Measurements from ENCODE around the gene LIG3. TPM values are rescaled to one million over a fixed set of nuclear protein-coding genes. Genes with fewer than 3 reads are reported as not detected.
"Not testable (repeated sequence)": the region's sequence is repeated elsewhere in the genome, so short reads cannot be mapped to it uniquely, and the experiment has no call there.

The LIG3 gene
- total and polyA plus RNA-seq, 2 of the 4 experiments (the other 2 are of a cell fraction), result 36.4 to 41.9 TPM

- Histone ChIP-seq H4K91ac (ENCODE audit: insufficient read depth, low read depth, low read length) (no peak overlapping the region), H3K9me3 (ENCODE audit: control insufficient read depth, insufficient read depth, low read length) (no peaks in the 10 kb centered on the region), H2AFZ (replicated peaks; ENCODE audit: low read length, poor library complexity) (no peak overlapping the region), H3K4me2 (ENCODE audit: low read depth, low read length) (no peak overlapping the region), H3K27me3 (ENCODE audit: control insufficient read depth, insufficient read depth, low read length) (no peaks in the 10 kb centered on the region), H3K4ac (ENCODE audit: low read depth, low read length) (no peak overlapping the region), H2BK15ac (ENCODE audit: low read depth, low read length) (no peak overlapping the region), H3K79me1 (ENCODE audit: low read depth in 1 of 2, low read length in 2 of 2) (peaks cover 15 to 43% of the 10 kb centered on the region in 2 experiments), H4K5ac (ENCODE audit: low read depth, low read length) (no peak overlapping the region), H4K8ac (ENCODE audit: low read depth in 2 of 2, low read length in 2 of 2) (no peak overlapping the region), H3K9ac (ENCODE audit: low read depth, low read length) (no peak overlapping the region), H2BK120ac (ENCODE audit: low read depth, low read length) (no peak overlapping the region), H3K14ac (replicated peaks; ENCODE audit: low read depth, low read length) (no peak overlapping the region), H4K20me1 (ENCODE audit: insufficient read depth, low read length) (no peaks in the 10 kb centered on the region; the same call in 1 of the 2 replicates), H2BK5ac (ENCODE audit: low read depth, low read length, poor library complexity, severe bottlenecking) (no peak overlapping the region), H3K23ac (ENCODE audit: low read depth, low read length) (no peak overlapping the region), H3K36me3 (ENCODE audit: control insufficient read depth, insufficient read depth, low read length) (peaks cover 13% of the 10 kb centered on the region), H3K4me3 (ENCODE audit: insufficient read depth, low read depth, low read length) (no peak overlapping the region), H2AK9ac (replicated peaks; ENCODE audit: low read depth, low read length, poor library complexity) (no peak overlapping the region), H3K27ac (ENCODE audit: insufficient read depth, low read length) (no peak overlapping the region), H3K9me1 (ENCODE audit: insufficient read depth, low read length) (peaks cover 16% of the 10 kb centered on the region), H2BK20ac (ENCODE audit: low read depth, low read length) (no peak overlapping the region), H3K56ac (ENCODE audit: extremely low read depth, insufficient read depth, low read length) (no peak overlapping the region), H2AK5ac (ENCODE audit: low read depth, low read length) (no peak overlapping the region), H3K4me1 (ENCODE audit: control insufficient read depth, insufficient read depth, low read length) (peaks cover 4% of the 10 kb centered on the region; the same call in 1 of the 2 replicates), H3K18ac (ENCODE audit: low read depth, low read length) (no peak overlapping the region)
- TF ChIP-seq CTCF (conservative IDR thresholded peaks at IDR 0.05; ENCODE audit: low read depth, low read length) (no peak), MXI1 (IDR thresholded peaks at IDR 0.05; ENCODE audit: borderline replicate concordance, low read depth, low read length) (no peak), ELK1 (IDR thresholded peaks at IDR 0.05; ENCODE audit: borderline replicate concordance, low read depth, low read length) (no peak), CEBPB (IDR thresholded peaks at IDR 0.05; ENCODE audit: low read depth, low read length) (no peak), RAD21 (IDR thresholded peaks at IDR 0.05; ENCODE audit: low read length) (no peak)
- ChIA-PET POLR2A (ENCODE audit: unreplicated experiment) (no interaction called here), CTCF (interaction anchor here (0.9 kb wide), 1 partner anchor 9 kb away, joined by 3 read pairs; no protein-coding TSS in a partner anchor)
- in situ Hi-C loops (cut with MboI; ENCODE audit: low sequenced_read_pairs) (no loop called here), intact Hi-C loops (cut with micrococcal nuclease) (no loop called here), dilution Hi-C loops (cut with HindIII; ENCODE audit: low sequenced_read_pairs, unreplicated experiment) (no loop called here)
- DNase-seq, result no peak
- BruUV-seq (replicated peaks), result no TSS peak
- 100% methylated on average over 1 of the region's 1 CpG; no CpG with 5 or more reads in 1 of the 2 experiments for WGBS, 2 experiments (ENCODE audit: extremely low coverage in 2 of 2, insufficient read length in 1 of 2)
- no peak for ATAC-seq (ENCODE audit: low read depth)
These were observed 45.2 kb downstream of the LIG3 start for GRCh38 chr17:35025541-35025940.

GRCh38 chr17:35028097-35028496, 47.8 kb downstream of the LIG3 start:
- DNase-seq; H3K4me1 ChIP-seq (ENCODE audit: control insufficient read depth, insufficient read depth, low read length); H2AK9ac ChIP-seq (replicated peaks; ENCODE audit: low read depth, low read length, poor library complexity); H4K8ac ChIP-seq (ENCODE audit: low read depth in 2 of 2, low read length in 2 of 2); H3K56ac ChIP-seq (ENCODE audit: extremely low read depth, insufficient read depth, low read length); H3K4ac ChIP-seq (ENCODE audit: low read depth, low read length); H2BK20ac ChIP-seq (ENCODE audit: low read depth, low read length); H3K27ac ChIP-seq (ENCODE audit: insufficient read depth, low read length); intact Hi-C loops (cut with micrococcal nuclease); BruUV-seq (replicated peaks); in situ Hi-C loops (cut with MboI; ENCODE audit: low sequenced_read_pairs); CTCF ChIA-PET; H2BK15ac ChIP-seq (ENCODE audit: low read depth, low read length); H3K9ac ChIP-seq (ENCODE audit: low read depth, low read length); H4K91ac ChIP-seq (ENCODE audit: insufficient read depth, low read depth, low read length); H3K36me3 ChIP-seq (ENCODE audit: control insufficient read depth, insufficient read depth, low read length); H3K18ac ChIP-seq (ENCODE audit: low read depth, low read length); H2BK5ac ChIP-seq (ENCODE audit: low read depth, low read length, poor library complexity, severe bottlenecking); H2AK5ac ChIP-seq (ENCODE audit: low read depth, low read length); H2AFZ ChIP-seq (replicated peaks; ENCODE audit: low read length, poor library complexity); H3K9me3 ChIP-seq (ENCODE audit: control insufficient read depth, insufficient read depth, low read length); dilution Hi-C loops (cut with HindIII; ENCODE audit: low sequenced_read_pairs, unreplicated experiment); H4K20me1 ChIP-seq (ENCODE audit: insufficient read depth, low read length); H3K27me3 ChIP-seq (ENCODE audit: control insufficient read depth, insufficient read depth, low read length); H3K14ac ChIP-seq (replicated peaks; ENCODE audit: low read depth, low read length); H3K4me3 ChIP-seq (ENCODE audit: insufficient read depth, low read depth, low read length); H4K5ac ChIP-seq (ENCODE audit: low read depth, low read length); H3K23ac ChIP-seq (ENCODE audit: low read depth, low read length); H3K4me2 ChIP-seq (ENCODE audit: low read depth, low read length); H2BK120ac ChIP-seq (ENCODE audit: low read depth, low read length); ATAC-seq (ENCODE audit: low read depth): not testable (repeated sequence)
- Histone ChIP-seq H3K79me1 (ENCODE audit: low read depth in 1 of 2, low read length in 2 of 2) (peaks cover 12 to 37% of the 10 kb centered on the region in 2 experiments; a peak in 3 of 4 replicates), H3K9me1 (ENCODE audit: insufficient read depth, low read length) (peaks cover 16% of the 10 kb centered on the region)
- POLR2A ChIA-PET (ENCODE audit: unreplicated experiment), result interaction anchor here (0.6 kb wide), 1 partner anchor 57 kb away, joined by 3 read pairs; no protein-coding TSS in a partner anchor
- no CpG with 5 or more reads among the region's 4 CpGs for WGBS, 2 experiments (ENCODE audit: extremely low coverage in 2 of 2, insufficient read length in 1 of 2)
